KOPT-K1 (cell line): ENCODE results near the gene RANBP9.

Experiments
- H3K27ac ChIP-seq: fragments of 200-600 bp; sonication (generic); 2 replicates; pipeline ENCODE4 v1.5.1; 2016; ENCODE audit warnings: antibody characterized with exemption, mild to moderate bottlenecking, low read depth, low read length; ENCODE audit not compliant: poor library complexity, severe bottlenecking
- H3K36me3 ChIP-seq: fragments of 200-600 bp; sonication (generic); 2 replicates; pipeline ENCODE4 v1.5.1; 2017; ENCODE audit warnings: antibody characterized with exemption, mild to moderate bottlenecking, low read length, moderate library complexity; ENCODE audit not compliant: insufficient read depth
- H3K9me3 ChIP-seq: fragments of 200-600 bp; sonication (generic); 2 replicates; pipeline ENCODE4 v1.5.1; 2017; ENCODE audit warnings: antibody characterized with exemption, low read length, mild to moderate bottlenecking; ENCODE audit not compliant: insufficient read depth, poor library complexity, severe bottlenecking

The RANBP9 gene

GRCh38 chr6:13696226-13696625, 15.4 kb downstream of the RANBP9 start:
- Histone ChIP-seq H3K27ac (no peak overlapping the region), H3K9me3 (no peaks in the 10 kb centered on the region), H3K36me3 (peaks cover 66% of the 10 kb centered on the region)

DNA sequence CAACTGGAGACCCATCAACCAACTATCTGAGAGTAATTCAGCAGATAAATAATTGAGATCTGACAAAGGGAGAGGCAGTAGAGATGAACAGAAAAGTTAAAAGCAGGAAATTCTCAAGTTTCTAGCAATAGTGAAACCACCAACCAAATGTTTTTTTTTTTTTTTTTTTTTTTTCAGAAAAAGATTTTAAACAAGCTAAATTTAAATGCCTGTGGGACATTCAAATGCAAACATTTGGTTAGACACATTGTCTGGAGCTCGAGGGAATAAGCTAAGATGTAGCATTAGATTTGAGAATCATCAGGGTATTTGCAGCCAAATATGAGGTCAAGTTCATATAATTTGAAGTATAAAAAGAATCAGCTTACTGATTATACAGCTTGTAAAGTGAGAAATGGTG, 16.4 kb downstream of the RANBP9 start:
- no peaks in the 10 kb centered on the region for H3K9me3 ChIP-seq
- no peak overlapping the region for H3K27ac ChIP-seq
- H3K36me3 ChIP-seq: peaks cover 73% of the 10 kb centered on the region

- Histone ChIP-seq H3K36me3 (peaks cover 80% of the 10 kb centered on the region), H3K27ac (no peak overlapping the region), H3K9me3 (no peaks in the 10 kb centered on the region)
These were observed 17.1 kb downstream of the RANBP9 start for GRCh38 chr6:13694562-13694961.

DNA sequence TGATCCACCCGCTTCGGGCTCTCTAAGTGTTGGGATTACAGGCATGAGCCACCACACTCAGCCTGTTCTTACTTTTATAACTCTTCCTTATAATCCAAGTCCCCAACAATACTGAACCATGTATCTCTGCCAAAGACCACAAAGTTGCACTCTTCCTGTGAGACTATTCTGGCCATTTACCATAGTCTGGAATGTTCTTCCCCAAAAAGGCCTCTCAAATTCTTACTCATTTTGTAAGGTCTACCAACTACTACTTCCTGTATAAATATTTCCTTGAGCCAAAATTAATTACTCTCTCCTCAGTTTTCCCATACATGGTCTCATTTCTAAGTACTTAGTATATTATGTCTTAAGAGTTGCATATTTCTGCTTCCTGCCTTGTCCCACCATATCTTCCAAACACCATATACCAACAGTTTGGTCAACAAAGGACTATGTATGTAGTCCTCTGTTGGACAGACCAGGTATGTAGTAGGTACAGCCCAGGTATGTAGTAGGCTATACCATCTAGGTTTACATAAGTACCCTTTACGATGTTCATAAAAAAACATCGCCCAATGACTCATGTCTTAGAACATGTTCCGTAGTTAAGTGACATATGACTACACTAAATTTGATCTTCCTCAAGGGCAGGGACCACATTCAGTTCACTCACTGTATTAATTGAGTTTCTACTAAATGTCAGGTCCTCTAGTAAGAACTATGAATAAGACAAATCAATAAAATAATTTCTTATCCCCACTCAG, 22.0 kb downstream of the RANBP9 start:
- Histone ChIP-seq H3K36me3 (peaks cover 65% of the 10 kb centered on the region), H3K27ac (no peak overlapping the region), H3K9me3 (no peaks in the 10 kb centered on the region)

DNA sequence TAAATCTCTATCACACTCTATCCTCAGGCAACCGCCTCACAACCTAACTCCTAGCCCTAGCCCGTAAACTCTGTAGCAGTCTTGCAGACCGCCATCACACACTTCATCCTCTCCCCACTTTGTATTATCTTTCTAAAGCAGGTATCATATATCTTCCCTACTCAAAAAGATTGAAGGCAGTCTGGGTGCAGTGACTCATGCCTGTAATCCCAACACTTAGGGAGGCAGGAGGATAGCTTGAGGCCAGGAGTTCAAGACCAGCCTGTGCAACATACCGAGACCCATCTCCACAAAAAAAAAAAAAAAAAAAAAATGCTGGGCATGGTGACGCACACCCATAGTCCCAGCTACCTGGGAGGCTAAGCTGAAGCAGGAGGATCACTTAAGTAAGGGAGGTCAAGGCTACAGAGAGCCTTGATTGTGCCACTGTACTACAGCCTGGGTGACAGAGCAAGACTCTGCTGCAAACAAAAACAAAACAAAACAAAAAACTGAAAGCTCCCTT, 22.9 kb downstream of the RANBP9 start:
- Histone ChIP-seq H3K9me3 (no peaks in the 10 kb centered on the region), H3K36me3 (peaks cover 65% of the 10 kb centered on the region), H3K27ac (no peak overlapping the region)

DNA sequence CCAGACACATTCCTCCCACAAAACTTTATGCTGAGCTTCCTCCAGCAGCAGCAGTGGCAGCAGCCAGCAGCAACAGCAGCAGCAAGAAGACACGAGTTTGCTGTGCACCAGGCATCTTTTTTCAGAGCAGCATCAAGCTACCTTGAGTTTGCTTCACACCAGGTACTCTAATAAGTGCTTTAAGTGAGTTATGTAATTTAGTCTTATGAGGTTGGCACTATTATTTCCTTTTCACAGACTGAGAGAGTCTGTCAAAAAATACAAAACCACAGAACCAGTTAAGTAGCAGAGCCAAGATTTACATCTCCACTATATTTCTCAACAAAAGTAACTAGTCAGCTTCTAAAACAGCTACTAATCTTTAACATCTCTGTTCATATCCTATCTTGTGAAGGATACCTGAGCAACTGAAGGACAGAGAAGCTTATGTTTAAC, 23.7 kb downstream of the RANBP9 start:
- Histone ChIP-seq H3K9me3 (no peaks in the 10 kb centered on the region), H3K27ac (no peak overlapping the region), H3K36me3 (peaks cover 58% of the 10 kb centered on the region)

DNA sequence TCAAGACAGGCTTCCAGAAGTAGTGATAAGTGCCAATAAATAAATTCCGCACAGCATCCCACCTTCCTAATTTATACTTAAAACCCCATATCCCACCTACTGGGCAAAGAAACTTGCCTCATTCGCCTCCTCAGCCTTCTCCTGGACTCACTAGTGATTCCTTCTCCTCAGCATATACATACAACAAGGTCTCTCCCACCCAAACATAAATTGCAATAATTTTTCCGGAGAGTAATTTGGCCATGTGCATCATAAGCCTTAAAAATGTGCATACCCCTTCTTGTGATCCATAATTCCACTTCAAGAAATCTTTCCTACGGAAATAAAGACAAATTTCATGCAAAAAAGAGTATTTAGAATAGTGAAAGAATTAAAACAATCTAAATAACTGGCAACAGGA, 26.8 kb downstream of the RANBP9 start:
- peaks cover 4% of the 10 kb centered on the region for H3K9me3 ChIP-seq
- H3K27ac ChIP-seq: no peak overlapping the region
- peaks cover 45% of the 10 kb centered on the region for H3K36me3 ChIP-seq

DNA sequence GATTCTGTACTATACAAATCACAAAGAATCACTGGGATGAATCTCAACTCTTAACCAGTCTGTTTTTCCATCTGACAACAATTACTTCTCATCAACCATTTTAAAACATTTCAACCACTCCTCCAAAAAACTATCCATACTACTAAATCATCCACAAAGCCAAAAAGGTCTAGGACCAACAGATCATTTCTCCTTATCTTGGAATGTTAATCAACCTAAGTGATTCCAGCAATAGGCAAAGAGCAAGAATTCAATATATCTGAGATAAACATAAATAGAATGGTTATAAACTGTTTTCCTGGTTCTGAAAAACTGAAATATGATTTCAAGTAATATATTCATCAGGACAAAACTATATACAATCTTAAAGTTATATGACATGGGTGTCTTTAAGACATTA, 28.6 kb downstream of the RANBP9 start:
- no peak overlapping the region for H3K27ac ChIP-seq
- peaks cover 9% of the 10 kb centered on the region for H3K9me3 ChIP-seq
- peaks cover 39% of the 10 kb centered on the region for H3K36me3 ChIP-seq

DNA sequence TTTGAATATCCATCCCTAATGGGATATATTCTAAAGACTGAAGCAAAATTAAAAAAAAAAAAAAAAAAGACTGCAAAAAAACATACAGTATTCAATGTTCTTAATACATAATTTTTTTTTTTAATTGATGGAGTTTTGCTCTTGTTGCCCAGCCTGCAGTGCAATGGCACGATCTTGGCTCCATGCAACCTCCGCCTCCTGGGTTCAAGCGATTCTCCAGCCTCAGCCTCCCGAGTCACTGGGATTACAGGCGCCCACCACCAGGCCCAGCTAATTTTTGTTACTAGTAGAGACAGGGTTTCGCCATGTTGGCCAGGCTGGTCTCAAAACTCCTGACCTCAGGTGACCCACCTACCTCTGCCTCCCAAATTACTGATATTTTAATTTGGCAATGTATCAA, 29.3 kb downstream of the RANBP9 start:
- Histone ChIP-seq H3K9me3 (peaks cover 16% of the 10 kb centered on the region), H3K36me3 (peaks cover 44% of the 10 kb centered on the region), H3K27ac (no peak overlapping the region)

- H3K36me3 ChIP-seq: peaks cover 42% of the 10 kb centered on the region
- peaks cover 24% of the 10 kb centered on the region for H3K9me3 ChIP-seq
- H3K27ac ChIP-seq: peak overlapping the region; percentile 41
These were observed 30.2 kb downstream of the RANBP9 start for GRCh38 chr6:13681305-13682061.

DNA sequence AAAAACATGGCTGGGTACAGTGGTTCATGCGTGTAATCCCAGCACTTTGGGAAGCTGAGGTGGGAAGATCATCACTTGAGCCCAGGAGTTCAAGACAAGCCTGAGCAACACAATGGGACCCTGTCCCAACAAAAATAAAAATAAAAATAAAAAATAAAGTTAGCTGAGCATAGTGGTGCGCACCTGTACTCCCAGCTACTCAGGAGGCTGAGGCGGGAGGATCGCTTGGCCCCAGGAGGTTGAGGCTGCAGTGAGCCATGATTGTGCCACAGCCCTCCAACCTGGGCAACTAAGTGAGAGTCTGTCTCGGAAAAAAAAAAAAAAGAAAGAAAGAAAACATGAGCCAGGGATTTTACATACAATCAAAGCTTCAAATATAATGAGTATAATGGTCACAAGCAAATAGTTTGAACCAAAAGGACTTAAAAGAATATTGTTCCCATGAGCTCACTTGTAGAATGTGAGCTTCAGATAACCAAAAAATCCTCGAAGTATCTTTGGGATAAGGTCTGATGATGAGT, 31.1 kb downstream of the RANBP9 start:
- Histone ChIP-seq H3K36me3 (peaks cover 40% of the 10 kb centered on the region), H3K27ac (no peak overlapping the region), H3K9me3 (peaks cover 28% of the 10 kb centered on the region)

DNA sequence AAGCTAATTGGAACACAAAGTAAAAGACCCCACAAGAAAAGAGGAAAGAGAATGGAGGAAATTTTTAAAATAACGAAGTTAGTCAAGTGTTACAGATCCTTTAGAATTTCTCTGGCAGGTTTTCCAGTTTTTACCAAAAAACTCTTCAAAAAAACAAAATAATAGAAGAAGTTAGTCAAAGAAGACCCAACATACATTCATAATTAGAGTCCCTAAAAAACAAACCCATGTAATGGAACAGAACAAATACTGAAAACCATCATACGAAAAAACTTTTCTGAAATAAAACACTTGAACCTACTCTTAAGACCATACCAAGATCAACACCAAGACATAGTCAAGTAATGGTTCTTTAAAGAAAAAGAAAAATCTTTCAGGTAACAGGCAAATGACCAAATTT, 31.6 kb downstream of the RANBP9 start:
- Histone ChIP-seq H3K36me3 (peaks cover 39% of the 10 kb centered on the region), H3K9me3 (peaks cover 28% of the 10 kb centered on the region), H3K27ac (no peak overlapping the region)

GRCh38 chr6:13678255-13678983, 33.2 kb downstream of the RANBP9 start:
- Histone ChIP-seq H3K36me3 (peaks cover 33% of the 10 kb centered on the region), H3K9me3 (peaks cover 28% of the 10 kb centered on the region), H3K27ac (no peak overlapping the region)

GRCh38 chr6:13677878-13678254, 33.8 kb downstream of the RANBP9 start:
- peaks cover 31% of the 10 kb centered on the region for H3K36me3 ChIP-seq
- H3K9me3 ChIP-seq: peaks cover 28% of the 10 kb centered on the region
- no peak overlapping the region for H3K27ac ChIP-seq
